Kidney epithelial cell (primary cell): ENCODE measurements around the gene DEGS2. TPM values are rescaled to one million over a fixed set of nuclear protein-coding genes. Genes with fewer than 3 reads are reported as not detected.

Experiments
- DNase-seq: peaks from one replicate; pipeline ENCODE4 v3.0.0-alpha.2; 2010; ENCODE audit warnings: low read depth
- H3K27me3 ChIP-seq: 2 replicates; pipeline ENCODE4 v1.6.0; 2011; ENCODE audit warnings: low read length; ENCODE audit not compliant: control insufficient read depth, insufficient read depth
- H3K36me3 ChIP-seq: 2 replicates; pipeline ENCODE4 v1.5.1; 2011; ENCODE audit warnings: low read length; ENCODE audit not compliant: control insufficient read depth, insufficient read depth
- H3K4me3 ChIP-seq: 2 replicates; pipeline ENCODE4 v1.5.1; 2011; ENCODE audit warnings: low read depth, mild to moderate bottlenecking, control low read depth, low read length
- total RNA-seq: library from RNA; depleted of rRNA; stranded (reverse); fragments of >200 nt; gene quantifications from 2 replicates; pipeline ENCODE4 v1.2.3, GENCODE V29; 2015
- TF ChIP-seq, protein P1 (sequence below): IDR thresholded peaks from 2 replicates; pipeline ENCODE4 v1.5.1; 2011; ENCODE audit warnings: mild to moderate bottlenecking, moderate library complexity, low read length, control low read depth, inconsistent platforms; ENCODE audit not compliant: insufficient read depth, poor library complexity, severe bottlenecking

Gene DEGS2
- total RNA-seq, 1 donor from 2014 or later: 0.75 TPM

DNA sequence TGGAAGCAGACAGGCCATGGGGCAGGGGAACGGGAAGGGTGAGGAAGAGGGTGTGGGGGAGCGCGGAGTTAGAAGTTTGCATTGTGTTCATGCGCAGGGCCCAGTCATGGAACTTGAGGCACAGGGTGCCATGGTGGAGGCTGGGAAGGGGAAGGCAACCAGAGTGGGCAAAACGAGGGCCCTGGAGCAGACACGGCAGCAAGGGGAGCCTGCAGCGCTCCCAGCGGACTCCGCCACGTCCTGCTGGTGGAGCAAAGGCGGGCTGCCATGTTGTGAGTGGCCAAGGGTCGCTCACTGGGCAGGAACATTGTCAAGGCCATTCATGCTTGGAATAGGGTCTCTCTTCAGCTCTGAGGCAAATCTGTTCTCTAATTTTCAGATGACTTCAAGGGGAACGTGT, 20.5 kb downstream of the DEGS2 start:
- no peak for DNase-seq
- H3K36me3 ChIP-seq: no peaks in the 10 kb centered on the region
- H3K27me3 ChIP-seq: no peaks in the 10 kb centered on the region
- no peak overlapping the region for H3K4me3 ChIP-seq
- TF ChIP-seq, protein P1, sequence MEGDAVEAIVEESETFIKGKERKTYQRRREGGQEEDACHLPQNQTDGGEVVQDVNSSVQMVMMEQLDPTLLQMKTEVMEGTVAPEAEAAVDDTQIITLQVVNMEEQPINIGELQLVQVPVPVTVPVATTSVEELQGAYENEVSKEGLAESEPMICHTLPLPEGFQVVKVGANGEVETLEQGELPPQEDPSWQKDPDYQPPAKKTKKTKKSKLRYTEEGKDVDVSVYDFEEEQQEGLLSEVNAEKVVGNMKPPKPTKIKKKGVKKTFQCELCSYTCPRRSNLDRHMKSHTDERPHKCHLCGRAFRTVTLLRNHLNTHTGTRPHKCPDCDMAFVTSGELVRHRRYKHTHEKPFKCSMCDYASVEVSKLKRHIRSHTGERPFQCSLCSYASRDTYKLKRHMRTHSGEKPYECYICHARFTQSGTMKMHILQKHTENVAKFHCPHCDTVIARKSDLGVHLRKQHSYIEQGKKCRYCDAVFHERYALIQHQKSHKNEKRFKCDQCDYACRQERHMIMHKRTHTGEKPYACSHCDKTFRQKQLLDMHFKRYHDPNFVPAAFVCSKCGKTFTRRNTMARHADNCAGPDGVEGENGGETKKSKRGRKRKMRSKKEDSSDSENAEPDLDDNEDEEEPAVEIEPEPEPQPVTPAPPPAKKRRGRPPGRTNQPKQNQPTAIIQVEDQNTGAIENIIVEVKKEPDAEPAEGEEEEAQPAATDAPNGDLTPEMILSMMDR: no peak

DNA sequence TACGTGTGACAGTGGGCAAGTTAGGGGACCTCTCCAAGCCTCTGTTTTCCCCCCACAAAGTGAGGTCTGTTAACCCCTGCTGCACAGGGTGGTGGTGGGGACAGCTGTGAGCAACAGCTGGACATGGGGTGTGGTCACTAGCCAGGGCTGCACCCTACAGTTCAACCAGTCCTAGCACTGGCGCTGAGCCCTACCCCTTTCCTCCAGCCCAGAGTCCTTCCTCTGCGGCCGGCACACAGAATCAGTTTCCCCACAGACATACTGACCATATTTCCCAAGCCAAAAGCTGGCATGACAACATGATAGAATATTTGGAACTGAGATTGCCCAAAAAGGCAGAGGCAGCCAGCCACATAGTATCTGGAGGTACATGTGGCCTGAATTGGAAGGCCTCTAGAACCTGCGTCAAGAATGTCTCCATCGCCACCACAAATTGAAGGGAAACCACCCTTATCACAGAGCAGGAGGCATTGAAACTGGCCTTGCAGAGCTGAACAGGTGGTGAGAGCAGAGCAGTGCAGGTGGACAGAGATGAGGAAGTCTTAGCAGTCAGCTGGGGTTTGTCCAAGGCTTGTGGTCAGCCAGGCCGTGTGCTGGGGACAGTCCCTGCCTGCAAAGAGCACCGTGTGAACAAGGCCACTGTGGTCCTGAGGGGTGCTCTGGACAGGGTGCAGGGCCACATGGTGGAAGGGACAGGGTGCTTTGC, 21.2 kb downstream of the DEGS2 start:
- Histone ChIP-seq H3K36me3 (no peaks in the 10 kb centered on the region), H3K4me3 (no peak overlapping the region), H3K27me3 (no peaks in the 10 kb centered on the region)
- no peak for DNase-seq
- TF ChIP-seq, protein P1: no peak

DNA sequence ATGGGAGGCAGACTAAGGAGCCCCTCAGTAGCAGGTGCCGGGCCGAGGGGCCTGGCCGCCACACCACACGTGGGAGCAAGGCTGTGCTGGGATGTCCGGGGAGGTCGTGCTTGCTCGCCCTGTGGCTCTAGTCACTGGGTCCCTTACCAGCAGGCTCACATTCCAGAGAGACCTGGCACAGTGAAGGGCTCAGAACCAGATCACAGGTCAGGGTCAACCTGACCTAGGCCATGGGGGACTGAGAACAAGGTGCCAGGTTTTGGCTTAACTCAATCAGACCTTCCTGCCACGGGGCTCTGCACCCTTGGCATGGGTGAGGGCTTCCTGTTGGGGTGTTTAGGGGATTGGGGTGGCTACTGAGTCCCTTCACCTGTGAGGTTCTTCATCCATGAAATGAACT, 22.3 kb downstream of the DEGS2 start:
- H3K27me3 ChIP-seq: no peaks in the 10 kb centered on the region
- H3K4me3 ChIP-seq: no peak overlapping the region
- H3K36me3 ChIP-seq: no peaks in the 10 kb centered on the region
- DNase-seq: no peak
- TF ChIP-seq, protein P1: no peak

DNA sequence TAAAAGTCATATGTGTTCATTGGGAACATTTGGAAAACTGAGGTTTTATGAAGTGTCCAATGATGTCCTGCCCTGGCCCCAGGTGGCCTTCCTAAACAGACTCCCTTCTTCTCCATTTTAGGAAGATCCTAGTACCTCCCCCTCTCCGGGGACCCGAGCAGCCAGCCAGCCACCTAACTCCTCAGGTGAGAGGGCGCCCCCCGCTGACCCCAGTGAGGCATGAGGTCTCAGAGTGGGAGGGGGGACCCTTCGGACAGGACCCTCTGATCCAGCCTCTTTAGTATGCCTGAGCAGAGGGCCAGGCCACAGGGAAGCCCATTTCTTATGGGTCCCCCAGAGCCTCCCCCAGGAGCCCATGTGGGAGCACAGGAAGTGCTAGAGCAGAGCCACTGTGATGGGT, 23.7 kb downstream of the DEGS2 start:
- no peaks in the 10 kb centered on the region for H3K27me3 ChIP-seq
- no peak overlapping the region for H3K4me3 ChIP-seq
- DNase-seq: no peak
- H3K36me3 ChIP-seq: no peaks in the 10 kb centered on the region
- TF ChIP-seq, protein P1: no peak

DNA sequence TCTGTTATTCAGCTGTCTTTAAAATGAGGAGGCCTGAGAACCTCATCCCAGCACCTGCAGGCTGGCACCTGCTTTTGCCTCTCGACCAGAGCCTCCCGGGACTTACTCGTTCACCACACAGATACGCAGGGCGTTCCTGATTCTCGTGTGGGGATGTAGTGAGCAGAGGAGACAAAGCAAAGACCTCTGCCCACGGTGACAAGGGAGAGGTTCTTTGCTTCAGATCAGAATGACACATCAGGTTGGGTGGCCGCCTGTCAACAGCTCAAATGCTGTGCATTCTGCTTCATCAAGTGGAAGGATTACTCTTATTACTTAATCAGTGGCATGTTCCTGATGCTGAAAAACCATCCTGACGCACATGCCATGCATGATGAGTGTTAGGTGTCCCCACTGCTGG, 24.4 kb downstream of the DEGS2 start:
- TF ChIP-seq, protein P1: no peak
- DNase-seq: no peak
- Histone ChIP-seq H3K36me3 (no peaks in the 10 kb centered on the region), H3K27me3 (no peaks in the 10 kb centered on the region), H3K4me3 (no peak overlapping the region)

DNA sequence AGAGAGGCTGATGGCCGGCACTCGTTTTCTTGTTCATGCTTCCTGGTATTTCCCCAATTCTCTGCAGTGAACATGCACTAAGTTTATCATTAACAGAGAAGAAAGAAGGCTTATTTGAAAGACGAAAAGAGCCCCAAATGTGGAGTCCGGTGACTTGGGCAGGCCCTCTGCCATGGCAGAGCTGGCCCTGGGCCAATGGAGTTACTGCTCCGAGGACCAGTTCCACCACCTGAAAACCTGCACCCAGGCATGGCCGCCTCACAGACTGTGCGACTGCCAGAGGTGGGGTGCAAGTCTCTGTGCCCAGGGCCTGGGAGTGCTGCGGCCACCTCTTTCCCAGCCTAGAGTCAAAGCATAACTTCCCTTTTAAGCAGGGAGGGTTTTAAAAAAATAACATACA, 24.9 kb downstream of the DEGS2 start:
- no peak for DNase-seq
- TF ChIP-seq, protein P1: no peak
- Histone ChIP-seq H3K27me3 (no peaks in the 10 kb centered on the region), H3K4me3 (no peak overlapping the region), H3K36me3 (no peaks in the 10 kb centered on the region)
